GM18907 (cell line): Measurements from ENCODE around the gene ERICH6.
"Not testable (repeated sequence)": the region's sequence is repeated elsewhere in the genome, so short reads cannot be mapped to it uniquely, and the experiment has no call there.

Source experiments
- ATAC-seq: cut with Tn5 transposase; IDR thresholded peaks from one replicate; pipeline ENCODE4 v1.9.1; 2021; ENCODE audit warnings: mild to moderate bottlenecking, moderate library complexity; ENCODE audit not compliant: unreplicated experiment

Gene ERICH6

GRCh38 chr3:150682824-150683223 lies 20.9 kb downstream of the ERICH6 start:
- no peak for ATAC-seq

GRCh38 chr3:150682279-150682678 lies 21.4 kb downstream of the ERICH6 start:
- no peak for ATAC-seq

GRCh38 chr3:150681057-150681456 lies 22.7 kb downstream of the ERICH6 start:
- ATAC-seq: peak; percentile 95

GRCh38 chr3:150680562-150680961 lies 23.2 kb downstream of the ERICH6 start:
- ATAC-seq: peak; percentile 20

- ATAC-seq: no peak
Measured at GRCh38 chr3:150675587-150675986, 28.1 kb downstream of the ERICH6 start.

- no peak for ATAC-seq
Measured at GRCh38 chr3:150673966-150674365, 29.8 kb downstream of the ERICH6 start.

- no peak for ATAC-seq
Measured at GRCh38 chr3:150666167-150666566, 37.6 kb downstream of the ERICH6 start.

GRCh38 chr3:150663461-150663860 lies 40.3 kb downstream of the ERICH6 start:
- no peak for ATAC-seq

GRCh38 chr3:150662410-150663200 lies 41.1 kb downstream of the ERICH6 start:
- no peak for ATAC-seq

GRCh38 chr3:150656316-150656715 lies 47.4 kb downstream of the ERICH6 start:
- ATAC-seq: no peak

GRCh38 chr3:150653110-150653561 lies 50.6 kb downstream of the ERICH6 start:
- ATAC-seq: peak; percentile 75

- no peak for ATAC-seq
Measured at GRCh38 chr3:150640256-150640655, 63.5 kb downstream of the ERICH6 start.

- ATAC-seq: no peak
Measured at GRCh38 chr3:150639262-150639661, 64.5 kb downstream of the ERICH6 start.

- no peak for ATAC-seq
Measured at GRCh38 chr3:150636258-150636657, 67.5 kb downstream of the ERICH6 start.

- peak; percentile 79 for ATAC-seq
Measured at GRCh38 chr3:150635526-150635925, 68.2 kb downstream of the ERICH6 start.

GRCh38 chr3:150635076-150635475 lies 68.6 kb downstream of the ERICH6 start:
- no peak for ATAC-seq

GRCh38 chr3:150631515-150632221 lies 72.1 kb downstream of the ERICH6 start:
- ATAC-seq: no peak

- no peak for ATAC-seq
Measured at GRCh38 chr3:150627557-150627956, 76.2 kb downstream of the ERICH6 start.

GRCh38 chr3:150626148-150626930 lies 77.4 kb downstream of the ERICH6 start:
- no peak for ATAC-seq

GRCh38 chr3:150623945-150624344 lies 79.8 kb downstream of the ERICH6 start:
- ATAC-seq: no peak

GRCh38 chr3:150622955-150623354 lies 80.8 kb downstream of the ERICH6 start:
- ATAC-seq: not testable (repeated sequence)
